OCI-LY7 (cell line): ENCODE data around the gene PRDM5. TPM values are rescaled to one million over a fixed set of nuclear protein-coding genes. Genes with fewer than 3 reads are reported as not detected.
A peak's percentile ranks its signal among the peaks of the same experiment; 100 is the strongest.

ENCODE experiments used
- BruUV-seq: library from RNA; stranded (reverse); fragments of 400-500 nt; replicated peaks from 2 replicates; lab custom pipeline; 2021; lab: Mats Ljungman, UMichigan
- CTCF ChIA-PET: fragments of 300-600 bp; sonication (Branson Sonifier 250); formaldehyde crosslinking; loops from one replicate; lab custom pipeline; 2022; ENCODE audit warnings: antibody characterized with exemption; ENCODE audit not compliant: unreplicated experiment; lab: Charles Lee
- POLR2A ChIA-PET: fragments of 300-600 bp; sonication (Branson Sonifier 250); formaldehyde crosslinking; loops from one replicate; lab custom pipeline; 2022; ENCODE audit warnings: antibody characterized with exemption; lab: Charles Lee
- DNase-seq: peaks from one replicate; pipeline ENCODE4 v3.0.0-alpha.2; 2015; ENCODE audit warnings: low spot score
- H2AFZ ChIP-seq: fragments of 200-600 bp; sonication (generic), shearing (Covaris generic); 2 replicates; pipeline ENCODE4 v1.6.1; 2014; ENCODE audit warnings: mild to moderate bottlenecking, antibody characterized with exemption, low read length, moderate library complexity
- H3K27ac ChIP-seq: fragments of 200-600 bp; sonication (generic); 2 replicates; pipeline ENCODE4 v1.5.1; 2014; ENCODE audit warnings: mixed run types, low read depth, mild to moderate bottlenecking, moderate library complexity, low read length, inconsistent platforms; ENCODE audit not compliant: poor library complexity, severe bottlenecking
- H3K36me3 ChIP-seq: fragments of 200-600 bp; sonication (generic); 2 replicates; pipeline ENCODE4 v1.6.1; 2014; ENCODE audit warnings: mild to moderate bottlenecking, antibody characterized with exemption, low read length, moderate library complexity, mixed read lengths; ENCODE audit not compliant: insufficient read depth
- H3K4me1 ChIP-seq: fragments of 200-600 bp; sonication (generic); 2 replicates; pipeline ENCODE4 v1.5.1; 2014; ENCODE audit warnings: mild to moderate bottlenecking, low read length; ENCODE audit not compliant: insufficient read depth, poor library complexity, severe bottlenecking
- H3K4me2 ChIP-seq: fragments of 200-600 bp; sonication (generic); 2 replicates; pipeline ENCODE4 v1.6.1; 2014; ENCODE audit warnings: mild to moderate bottlenecking, low read length
- H3K4me3 ChIP-seq: fragments of 200-600 bp; sonication (generic); 2 replicates; pipeline ENCODE4 v1.5.1; 2014; ENCODE audit warnings: mild to moderate bottlenecking, low read depth, low read length; ENCODE audit not compliant: poor library complexity, severe bottlenecking
- H3K79me2 ChIP-seq: fragments of 200-600 bp; sonication (generic); 2 replicates; pipeline ENCODE4 v1.6.1; 2016; ENCODE audit warnings: low read depth, mild to moderate bottlenecking, low read length, moderate library complexity, mixed read lengths; ENCODE audit not compliant: insufficient read depth
- H3K9me2 ChIP-seq: fragments of 200-600 bp; sonication (generic); 2 replicates; pipeline ENCODE4 v1.6.1; 2016; ENCODE audit warnings: mild to moderate bottlenecking, low read length, mixed read lengths; ENCODE audit not compliant: insufficient read depth
- H3K9me3 ChIP-seq: fragments of 200-600 bp; sonication (generic); 2 replicates; pipeline ENCODE4 v1.6.1; 2014; ENCODE audit warnings: mild to moderate bottlenecking, mixed run types, low read length, mixed read lengths
- H4K20me1 ChIP-seq: fragments of 200-600 bp; sonication (generic); 2 replicates; pipeline ENCODE4 v1.6.1; 2014; ENCODE audit warnings: mild to moderate bottlenecking, antibody characterized with exemption, low read length, moderate library complexity, mixed read lengths; ENCODE audit not compliant: insufficient read depth
- EZH2phosphoT487 ChIP-seq: fragments of 200-600 bp; sonication (generic); IDR thresholded peaks from 2 replicates; pipeline ENCODE4 v1.6.1; 2018; ENCODE audit warnings: low read depth, borderline replicate concordance, mild to moderate bottlenecking, mixed run types, antibody characterized with exemption, low read length, moderate library complexity, mixed read lengths
- intact Hi-C: fragments of 100-400 bp; cut with micrococcal nuclease; formaldehyde crosslinking; loops from one replicate; pipeline ENCODE4 v1.10.0; 2022; ENCODE audit not compliant: unreplicated experiment
- total RNA-seq, 2 experiments: library from RNA; depleted of rRNA in 1 of 2; stranded (reverse); fragments of >200 nt in 1 of 2; shearing (Covaris generic) in 1 of 2; gene quantifications; 2 replicates each; pipeline ENCODE4 v1.2.3, GENCODE V29; 2014 to 2022
- TF ChIP-seq, protein P1 (sequence below): fragments of 200-600 bp; sonication (generic); conservative IDR thresholded peaks from 2 replicates; pipeline ENCODE4 v1.5.1; 2014; ENCODE audit warnings: mild to moderate bottlenecking, antibody characterized with exemption, low read length, moderate library complexity, mixed read lengths

Gene PRDM5
- total RNA-seq, 2 experiments from 2014 or later: 0.22 to 0.76 TPM

DNA sequence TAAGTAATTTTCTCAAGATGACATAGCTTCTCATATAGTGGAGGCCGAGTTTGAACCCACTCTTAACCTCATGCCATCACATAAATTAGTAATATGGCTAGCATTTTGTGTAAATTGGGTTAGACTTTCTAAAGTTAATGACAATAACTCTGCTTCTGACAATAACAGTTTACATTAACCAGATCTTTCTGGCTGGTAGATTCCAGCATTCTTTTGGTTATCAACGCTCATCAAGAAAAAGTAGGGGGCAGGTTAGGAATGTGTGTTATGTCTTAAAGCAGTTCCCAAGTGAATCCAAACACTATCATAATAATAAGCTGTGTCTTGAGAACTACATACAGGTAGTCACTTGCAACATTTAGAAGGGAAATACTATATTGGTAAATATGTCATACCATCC, 162.5 kb downstream of the PRDM5 start:
- H3K36me3 ChIP-seq: peaks cover 5% of the 10 kb centered on the region; the same call in 1 of the 2 replicates
- TF ChIP-seq, protein P1, sequence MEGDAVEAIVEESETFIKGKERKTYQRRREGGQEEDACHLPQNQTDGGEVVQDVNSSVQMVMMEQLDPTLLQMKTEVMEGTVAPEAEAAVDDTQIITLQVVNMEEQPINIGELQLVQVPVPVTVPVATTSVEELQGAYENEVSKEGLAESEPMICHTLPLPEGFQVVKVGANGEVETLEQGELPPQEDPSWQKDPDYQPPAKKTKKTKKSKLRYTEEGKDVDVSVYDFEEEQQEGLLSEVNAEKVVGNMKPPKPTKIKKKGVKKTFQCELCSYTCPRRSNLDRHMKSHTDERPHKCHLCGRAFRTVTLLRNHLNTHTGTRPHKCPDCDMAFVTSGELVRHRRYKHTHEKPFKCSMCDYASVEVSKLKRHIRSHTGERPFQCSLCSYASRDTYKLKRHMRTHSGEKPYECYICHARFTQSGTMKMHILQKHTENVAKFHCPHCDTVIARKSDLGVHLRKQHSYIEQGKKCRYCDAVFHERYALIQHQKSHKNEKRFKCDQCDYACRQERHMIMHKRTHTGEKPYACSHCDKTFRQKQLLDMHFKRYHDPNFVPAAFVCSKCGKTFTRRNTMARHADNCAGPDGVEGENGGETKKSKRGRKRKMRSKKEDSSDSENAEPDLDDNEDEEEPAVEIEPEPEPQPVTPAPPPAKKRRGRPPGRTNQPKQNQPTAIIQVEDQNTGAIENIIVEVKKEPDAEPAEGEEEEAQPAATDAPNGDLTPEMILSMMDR: no peak
- TF ChIP-seq EZH2phosphoT487: no peak
- no TSS peak for BruUV-seq
- H3K27ac ChIP-seq: no peak overlapping the region
- intact Hi-C loops: loop anchor here (10.0 kb wide), 1 partner anchor 625 kb away; no protein-coding TSS in a partner anchor
- H3K4me2 ChIP-seq: no peak overlapping the region
- H2AFZ ChIP-seq: no peak overlapping the region
- H3K9me3 ChIP-seq: peaks cover 12% of the 10 kb centered on the region; the same call in 1 of the 2 replicates
- DNase-seq: no peak
- ChIA-PET CTCF (no interaction called here), POLR2A (interaction anchor here (0.6 to 10.7 kb wide), 7 partner anchors 9 to 1604 kb away, joined by 3 to 161 read pairs (median 4); no protein-coding TSS in a partner anchor)
- H3K79me2 ChIP-seq: no peaks in the 10 kb centered on the region
- H3K4me3 ChIP-seq: no peak overlapping the region
- peaks cover 16% of the 10 kb centered on the region for H3K4me1 ChIP-seq
- no peaks in the 10 kb centered on the region for H4K20me1 ChIP-seq
- H3K9me2 ChIP-seq: no peaks in the 10 kb centered on the region

DNA sequence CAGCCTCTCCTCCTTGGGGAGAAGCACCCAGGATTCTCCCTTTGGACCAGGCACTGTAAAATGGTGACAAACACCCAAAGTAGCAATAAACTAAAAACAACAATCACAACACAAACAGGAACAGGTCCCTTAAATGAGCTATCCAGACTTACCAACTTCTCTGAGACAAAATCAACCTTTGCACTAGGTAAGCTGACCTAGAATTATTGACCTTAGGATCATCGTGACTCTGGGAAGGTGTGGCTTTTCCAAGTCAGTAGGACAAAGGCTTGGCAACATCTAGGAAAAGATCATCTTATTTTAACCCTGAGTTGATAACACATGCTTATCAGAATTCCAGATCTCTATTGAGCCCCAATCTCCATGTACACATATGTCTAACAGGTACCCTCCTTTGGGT, 166.7 kb downstream of the PRDM5 start:
- Histone ChIP-seq H4K20me1 (no peaks in the 10 kb centered on the region), H3K36me3 (peaks cover 21% of the 10 kb centered on the region), H3K9me3 (peaks cover 24% of the 10 kb centered on the region), H3K4me2 (no peak overlapping the region), H3K4me1 (peaks cover 14% of the 10 kb centered on the region), H3K9me2 (no peaks in the 10 kb centered on the region), H3K79me2 (no peaks in the 10 kb centered on the region), H2AFZ (peak overlapping the region; percentile 2; the same call in 1 of the 2 replicates), H3K4me3 (no peak overlapping the region), H3K27ac (no peak overlapping the region)
- intact Hi-C loops: no loop called here
- CTCF ChIA-PET: interaction anchor here (2.6 kb wide), 1 partner anchor 10 kb away, joined by 9 read pairs; no protein-coding TSS in a partner anchor
- TF ChIP-seq, protein P1: no peak
- TF ChIP-seq EZH2phosphoT487: no peak
- no TSS peak for BruUV-seq
- no peak for DNase-seq
- POLR2A ChIA-PET: interaction anchor here (0.6 to 3.2 kb wide), 6 partner anchors 10 to 1208 kb away, joined by 3 to 41 read pairs (median 5); no protein-coding TSS in a partner anchor

DNA sequence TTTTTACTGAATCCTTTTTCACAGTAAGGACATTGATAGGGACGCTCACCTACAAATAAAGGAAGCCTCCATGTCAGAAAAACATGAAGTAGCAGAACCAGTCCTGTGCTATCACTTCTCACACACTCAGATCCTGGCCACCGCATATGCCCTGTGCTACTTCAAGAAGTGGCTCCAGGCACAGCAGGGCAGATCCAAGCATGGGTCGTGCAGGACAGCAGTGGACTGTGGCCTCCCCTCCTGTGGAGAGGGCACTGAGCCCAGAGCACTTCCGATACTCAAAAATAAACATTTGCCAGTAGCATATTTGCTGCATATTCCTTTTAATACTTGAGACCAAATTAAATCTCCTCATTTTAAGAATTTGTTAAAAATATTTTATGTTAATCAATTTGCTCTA, 167.9 kb downstream of the PRDM5 start:
- no peaks in the 10 kb centered on the region for H3K9me2 ChIP-seq
- TF ChIP-seq EZH2phosphoT487: no peak
- TF ChIP-seq, protein P1: no peak
- no peak overlapping the region for H3K4me3 ChIP-seq
- H3K9me3 ChIP-seq: peaks cover 32% of the 10 kb centered on the region
- no peaks in the 10 kb centered on the region for H3K79me2 ChIP-seq
- ChIA-PET CTCF (interaction anchor here (2.6 kb wide), 1 partner anchor 11 kb away, joined by 9 read pairs; no protein-coding TSS in a partner anchor), POLR2A (interaction anchor here (3.2 kb wide), 1 partner anchor 12 kb away, joined by 41 read pairs; no protein-coding TSS in a partner anchor)
- DNase-seq: no peak
- H3K36me3 ChIP-seq: peaks cover 27% of the 10 kb centered on the region
- H2AFZ ChIP-seq: no peak overlapping the region
- H3K27ac ChIP-seq: no peak overlapping the region
- H3K4me2 ChIP-seq: no peak overlapping the region
- BruUV-seq: no TSS peak
- H3K4me1 ChIP-seq: peaks cover 24% of the 10 kb centered on the region
- no peaks in the 10 kb centered on the region for H4K20me1 ChIP-seq
- intact Hi-C loops: no loop called here
